Hepatocyte (in vitro differentiated cells): Measurements from ENCODE around the gene FRMD3.

Experiments
- EZH2 ChIP-seq: fragments of 200-600 bp; sonication (generic); IDR thresholded peaks from 2 replicates; pipeline ENCODE4 v1.6.1; 2016; ENCODE audit warnings: antibody characterized with exemption, mild to moderate bottlenecking, borderline replicate concordance
- EZH2phosphoT487 ChIP-seq: fragments of 200-600 bp; sonication (generic); IDR thresholded peaks from one replicate; pipeline ENCODE4 v1.6.1; 2018; ENCODE audit warnings: antibody characterized with exemption, mild to moderate bottlenecking, low read depth, moderate library complexity; ENCODE audit not compliant: unreplicated experiment, severe bottlenecking
- TF ChIP-seq, protein P1 (sequence below): fragments of 200-600 bp; sonication (generic); IDR thresholded peaks from 2 replicates; pipeline ENCODE4 v1.5.1; 2016; ENCODE audit warnings: antibody characterized with exemption, mild to moderate bottlenecking; ENCODE audit not compliant: poor library complexity

DNA sequence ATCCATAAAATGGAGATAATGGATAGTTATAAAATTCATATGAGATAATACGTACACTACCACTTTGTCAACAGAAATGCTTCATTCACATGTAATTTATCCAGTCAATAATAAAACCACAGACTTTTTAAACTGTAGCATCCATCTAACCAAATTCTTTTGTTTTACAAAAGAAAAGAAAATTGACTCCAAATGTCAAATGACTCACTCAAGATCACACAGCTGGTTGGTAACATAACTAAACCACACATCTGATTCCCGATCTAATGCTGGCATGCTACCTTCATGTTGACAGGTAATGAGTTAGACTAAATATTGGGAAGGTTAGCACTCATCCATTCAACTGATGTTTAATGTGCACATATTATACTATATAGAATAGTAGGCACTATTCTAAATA is 4.9 kb downstream of the FRMD3 start:
- TF ChIP-seq, protein P1, sequence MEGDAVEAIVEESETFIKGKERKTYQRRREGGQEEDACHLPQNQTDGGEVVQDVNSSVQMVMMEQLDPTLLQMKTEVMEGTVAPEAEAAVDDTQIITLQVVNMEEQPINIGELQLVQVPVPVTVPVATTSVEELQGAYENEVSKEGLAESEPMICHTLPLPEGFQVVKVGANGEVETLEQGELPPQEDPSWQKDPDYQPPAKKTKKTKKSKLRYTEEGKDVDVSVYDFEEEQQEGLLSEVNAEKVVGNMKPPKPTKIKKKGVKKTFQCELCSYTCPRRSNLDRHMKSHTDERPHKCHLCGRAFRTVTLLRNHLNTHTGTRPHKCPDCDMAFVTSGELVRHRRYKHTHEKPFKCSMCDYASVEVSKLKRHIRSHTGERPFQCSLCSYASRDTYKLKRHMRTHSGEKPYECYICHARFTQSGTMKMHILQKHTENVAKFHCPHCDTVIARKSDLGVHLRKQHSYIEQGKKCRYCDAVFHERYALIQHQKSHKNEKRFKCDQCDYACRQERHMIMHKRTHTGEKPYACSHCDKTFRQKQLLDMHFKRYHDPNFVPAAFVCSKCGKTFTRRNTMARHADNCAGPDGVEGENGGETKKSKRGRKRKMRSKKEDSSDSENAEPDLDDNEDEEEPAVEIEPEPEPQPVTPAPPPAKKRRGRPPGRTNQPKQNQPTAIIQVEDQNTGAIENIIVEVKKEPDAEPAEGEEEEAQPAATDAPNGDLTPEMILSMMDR, result no peak
- no peak for TF ChIP-seq EZH2phosphoT487
- no peak for TF ChIP-seq EZH2
